HFF-Myc (cell line): ENCODE measurements around the gene TENM4.

Experiments used
- DNase-seq: peaks from one replicate; pipeline ENCODE4 v3.0.0-alpha.2; 2011; ENCODE audit warnings: low read depth; ENCODE audit errors: extremely low read depth
- H3K4me3 ChIP-seq: replicated peaks from 2 replicates; pipeline ENCODE4 v1.5.1; 2011; ENCODE audit warnings: low read depth, mild to moderate bottlenecking, control low read depth, low read length
- CTCF ChIP-seq: IDR thresholded peaks from 2 replicates; pipeline ENCODE4 v1.5.1; 2012; ENCODE audit warnings: mild to moderate bottlenecking, low read depth, low read length, control low read depth; ENCODE audit errors: missing control alignments

The TENM4 gene

DNA sequence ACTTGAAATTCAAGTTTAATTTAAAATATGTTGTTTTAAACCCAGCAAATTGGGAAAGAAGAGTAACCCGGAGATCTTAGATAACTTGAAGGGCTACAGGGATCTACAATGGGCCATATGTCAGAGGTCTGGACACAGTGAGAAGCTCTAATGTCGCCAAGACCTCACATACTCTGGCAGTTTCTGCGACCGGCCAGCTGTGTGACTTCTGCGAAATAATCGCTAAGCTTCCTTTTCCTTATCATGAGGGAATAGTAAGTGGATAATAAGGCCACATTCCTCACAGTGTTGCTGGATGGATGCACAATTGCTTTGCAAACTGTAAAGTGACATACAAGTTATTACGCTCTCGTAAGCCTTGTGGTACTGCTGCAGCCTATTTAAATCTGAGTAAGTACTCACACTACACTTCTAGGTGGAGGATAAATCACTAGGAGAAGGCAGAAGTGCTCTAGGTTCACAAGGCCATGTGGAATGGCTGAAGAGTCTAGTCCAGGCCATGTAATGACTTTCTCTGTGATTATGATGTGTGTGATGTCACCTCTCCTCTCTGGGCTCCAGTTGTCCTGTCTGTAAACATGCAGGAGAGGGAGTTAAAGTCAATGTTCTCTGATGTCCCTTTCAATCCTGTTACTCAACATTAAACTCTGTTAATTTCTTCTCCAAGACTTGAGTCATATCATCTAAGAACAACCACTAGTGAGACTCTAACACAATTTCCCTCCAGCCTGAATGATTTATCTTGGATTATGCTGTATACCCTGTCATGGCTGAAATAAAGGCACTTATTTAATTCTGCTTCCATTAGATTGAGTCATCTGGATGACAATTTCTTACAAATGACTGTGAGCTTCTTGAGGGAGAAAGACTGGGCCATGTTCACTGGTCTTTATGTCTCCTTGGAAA, 673.5 kb downstream of the TENM4 start:
- H3K4me3 ChIP-seq = no peak overlapping the region
- no peak for TF ChIP-seq CTCF
- no peak for DNase-seq

- DNase-seq = no peak
- TF ChIP-seq CTCF = no peak
- no peak overlapping the region for H3K4me3 ChIP-seq
These were observed 675.9 kb downstream of the TENM4 start for GRCh38 chr11:78764946-78765345.

DNA sequence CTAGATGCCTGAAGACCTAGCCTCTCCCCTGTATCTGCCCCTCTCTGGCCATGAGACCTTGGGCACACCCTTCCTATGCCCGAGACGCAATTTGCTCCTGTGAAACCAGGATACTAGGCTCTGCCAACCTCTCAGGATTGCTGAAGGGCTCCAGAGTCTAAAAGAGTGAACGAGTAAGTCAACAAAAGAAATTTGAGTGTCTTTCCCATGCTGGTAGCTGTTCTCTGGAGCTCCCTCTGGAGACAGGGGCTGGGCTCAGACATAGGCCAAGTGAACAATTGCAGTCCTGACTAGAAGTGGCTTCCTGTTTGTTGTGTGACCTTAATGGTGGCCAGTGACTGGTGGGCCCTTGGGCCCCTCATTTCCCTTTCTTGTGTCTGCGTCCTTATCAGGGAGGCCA, 677.2 kb downstream of the TENM4 start:
- no peak for TF ChIP-seq CTCF
- H3K4me3 ChIP-seq = no peak overlapping the region
- no peak for DNase-seq

- DNase-seq = no peak
- no peak for TF ChIP-seq CTCF
- H3K4me3 ChIP-seq = no peak overlapping the region
These were observed 678.7 kb downstream of the TENM4 start for GRCh38 chr11:78762105-78762504.

DNA sequence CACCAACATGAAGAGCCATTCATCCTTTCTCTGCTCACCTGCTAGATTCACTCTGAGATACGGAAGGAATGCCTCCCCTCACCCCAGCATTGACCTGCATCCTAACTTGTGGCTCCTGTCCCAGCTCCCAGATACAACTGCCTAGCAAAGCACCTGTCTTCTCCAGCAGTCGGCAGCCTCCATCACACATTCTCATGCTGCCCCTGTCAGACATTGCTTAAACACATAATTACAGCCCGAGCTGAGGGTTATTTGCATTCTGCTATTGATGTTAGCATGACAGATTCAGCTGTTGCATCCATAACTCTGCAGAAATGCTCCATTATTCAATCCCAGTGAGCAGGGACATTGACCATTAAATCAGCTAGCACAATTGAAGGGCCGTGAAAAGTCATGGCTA, 681.8 kb downstream of the TENM4 start:
- no peak overlapping the region for H3K4me3 ChIP-seq
- no peak for DNase-seq
- no peak for TF ChIP-seq CTCF

DNA sequence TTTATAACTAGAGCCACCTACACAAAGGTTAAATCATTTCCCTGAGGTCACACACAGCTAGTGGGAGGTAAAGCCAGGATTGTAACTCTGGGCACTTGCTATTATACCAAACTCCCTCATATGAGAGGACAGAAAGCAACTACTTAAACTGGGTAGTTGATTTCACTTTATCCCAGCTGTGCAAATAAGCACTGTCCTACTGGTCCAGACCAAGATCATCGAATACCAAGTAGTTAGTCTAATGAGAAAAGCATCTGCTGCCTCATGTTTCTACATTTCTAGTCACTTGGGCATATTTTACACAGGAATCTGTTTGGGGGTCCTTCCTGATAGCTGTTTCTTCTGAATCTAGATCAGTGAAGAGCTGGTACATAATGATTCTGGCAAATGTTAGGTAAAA, 687.5 kb downstream of the TENM4 start:
- no peak for TF ChIP-seq CTCF
- no peak overlapping the region for H3K4me3 ChIP-seq
- DNase-seq = no peak
